Activated CD4-positive, alpha-beta T cell treated with anti-CD3 and anti-CD28 coated beads for 24 hours (primary cell): ENCODE measurements around the gene FBXO11.

ENCODE experiments used
- DNase-seq, 2 donors: peaks; one replicate each; pipeline ENCODE4 v3.0.0-alpha.2; 2020; ENCODE audit warnings: low read depth in 2 of 2

Gene FBXO11

DNA sequence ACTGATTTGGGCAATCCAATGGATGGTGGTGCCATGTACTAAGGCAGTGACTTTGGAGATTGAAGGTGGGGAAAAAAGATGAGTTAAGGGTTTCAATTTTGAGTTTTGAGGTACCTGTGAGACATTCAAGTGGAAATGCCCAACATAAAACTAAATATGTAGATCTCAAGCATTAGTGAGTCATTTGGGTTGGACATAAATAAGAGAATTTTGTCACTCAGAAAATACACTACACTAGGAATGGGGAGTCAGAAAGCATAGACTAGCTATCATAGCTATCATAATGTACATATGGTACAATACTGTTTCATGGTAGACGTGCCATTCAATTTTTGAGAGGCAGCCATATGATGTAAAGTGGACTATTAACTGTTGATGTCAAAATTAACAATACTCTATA, 56.1 kb downstream of the FBXO11 start:
- no peak for DNase-seq

DNA sequence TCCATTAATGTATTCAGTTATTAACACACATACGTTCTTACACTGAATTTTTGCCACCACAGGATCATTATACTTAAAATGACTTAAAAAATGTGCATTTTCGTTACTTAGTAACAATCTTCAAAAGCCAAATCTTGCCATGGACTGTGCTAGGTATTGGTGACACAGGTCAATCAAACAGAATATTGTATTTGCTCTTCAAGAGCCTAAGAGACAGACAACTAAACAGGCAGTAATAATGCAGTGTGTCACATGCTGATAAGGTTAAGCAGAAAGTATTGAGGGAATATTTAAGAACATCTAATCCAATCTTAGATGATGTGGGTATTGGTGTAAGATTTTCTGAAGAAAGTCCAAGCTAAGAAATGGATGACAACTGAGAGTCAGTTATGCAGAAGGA, 56.9 kb downstream of the FBXO11 start:
- no peak for DNase-seq

DNA sequence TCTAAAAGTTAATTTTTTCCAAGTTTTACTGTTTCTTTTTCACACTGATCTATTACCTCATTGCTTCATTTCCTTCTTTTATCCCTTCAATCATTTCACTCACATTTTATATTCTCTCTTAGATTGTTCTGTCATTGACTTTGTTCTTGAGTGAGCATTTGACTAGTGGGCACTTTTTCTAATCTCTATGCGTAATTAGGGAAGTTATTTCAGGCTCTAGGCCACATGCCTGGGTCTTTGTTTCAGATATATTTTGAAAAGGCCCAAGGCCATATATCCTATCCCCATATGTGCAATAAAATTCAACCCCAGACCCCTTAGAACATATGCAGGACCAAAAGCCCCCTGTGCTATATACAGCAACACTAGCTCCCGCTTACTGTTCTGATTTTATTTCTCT, 62.1 kb downstream of the FBXO11 start:
- no peak for DNase-seq

DNA sequence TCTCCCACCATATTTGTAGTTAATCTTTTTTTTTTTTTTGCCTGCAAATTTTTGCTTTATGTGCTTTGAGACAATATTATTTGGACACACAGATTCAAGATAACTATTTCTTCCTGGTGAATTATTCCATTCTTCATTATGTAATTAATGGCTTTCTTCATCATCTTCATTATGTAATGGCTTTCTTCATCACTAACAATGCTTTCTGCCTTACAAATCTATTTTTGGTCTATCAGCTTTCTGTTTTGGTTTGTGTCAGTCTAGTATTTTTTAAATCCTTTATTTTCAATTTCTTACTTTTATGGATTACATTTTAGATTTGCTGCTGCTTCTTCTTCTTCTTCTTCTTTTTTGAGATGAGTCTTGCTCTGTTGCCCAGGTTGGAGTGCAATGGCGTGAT, 62.9 kb downstream of the FBXO11 start:
- DNase-seq, result no peak

DNA sequence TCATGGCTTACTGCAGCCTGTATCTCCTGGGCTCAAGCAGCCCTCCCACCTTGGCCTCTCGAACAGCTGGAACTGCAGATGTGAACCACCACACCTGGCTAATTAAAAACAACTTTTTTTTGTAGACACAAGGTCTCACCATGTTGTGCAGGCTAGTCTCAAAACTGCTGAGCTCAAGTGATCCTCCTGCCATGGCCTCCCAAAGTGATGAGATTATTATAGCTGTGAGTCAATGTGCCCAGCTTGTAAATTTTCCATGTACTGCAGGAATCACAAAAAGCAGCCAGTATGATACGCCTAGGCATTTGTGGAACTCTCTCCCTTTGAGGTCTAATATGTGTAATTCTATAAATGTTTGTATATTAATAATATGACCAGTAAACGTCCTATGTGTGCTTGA, 63.5 kb downstream of the FBXO11 start:
- DNase-seq, result no peak

DNA sequence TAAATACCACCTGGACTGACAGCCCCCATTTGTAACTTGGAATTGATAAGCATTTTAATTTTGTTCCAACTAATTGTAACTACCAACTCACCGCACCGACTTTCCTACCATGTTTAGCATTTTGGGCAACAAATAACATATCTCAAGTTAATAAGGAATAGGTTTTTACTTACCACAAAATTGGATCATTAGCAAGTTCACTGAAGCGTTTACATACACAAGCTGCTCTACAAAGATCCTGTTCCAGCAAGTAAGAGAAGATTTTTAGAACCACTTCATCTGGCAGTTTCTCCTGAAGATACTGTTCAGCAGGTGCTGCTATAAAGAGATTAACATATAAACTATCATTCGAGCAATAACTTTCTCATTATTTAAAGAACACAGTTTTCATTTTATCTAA, 67.6 kb downstream of the FBXO11 start:
- no peak for DNase-seq

DNA sequence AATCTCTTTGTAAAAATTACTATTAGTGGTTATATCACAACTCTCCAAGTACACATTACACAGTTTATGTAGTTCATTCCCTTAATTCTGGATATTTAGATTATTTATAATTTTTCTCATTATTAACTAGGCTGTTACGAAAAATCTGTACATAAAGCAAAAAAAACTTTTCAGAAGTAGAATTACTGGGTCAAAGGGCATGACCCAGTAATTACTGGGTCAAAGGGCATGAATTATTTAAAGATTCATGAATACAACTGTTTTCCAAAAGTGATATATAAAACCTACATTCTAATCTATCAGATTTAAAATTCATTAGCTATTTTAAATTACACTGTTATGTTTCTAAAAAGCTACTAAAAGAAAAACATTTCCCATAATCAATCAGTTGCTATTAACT, 68.0 kb downstream of the FBXO11 start:
- no peak for DNase-seq

DNA sequence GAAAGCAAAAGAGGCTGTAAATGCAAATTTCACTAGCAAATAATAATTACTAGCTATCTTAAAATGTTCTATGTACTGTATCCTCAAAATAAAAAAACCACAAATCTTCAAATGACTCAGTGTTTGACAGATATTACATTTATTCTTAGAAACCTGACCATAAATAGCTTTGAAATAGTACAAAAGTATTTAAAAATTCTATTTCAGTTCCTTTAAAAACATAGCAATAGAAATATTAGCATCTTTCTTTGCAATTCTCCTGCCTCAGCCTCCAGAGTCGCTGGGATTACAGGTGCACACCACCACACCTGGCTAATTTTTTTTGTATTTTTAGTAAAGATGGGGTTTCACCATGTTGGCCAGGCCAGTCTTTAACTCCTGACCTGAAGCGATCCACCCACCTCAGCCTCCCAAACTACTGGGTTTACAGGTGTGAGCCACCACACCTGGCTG, 72.8 kb downstream of the FBXO11 start:
- no peak for DNase-seq

DNA sequence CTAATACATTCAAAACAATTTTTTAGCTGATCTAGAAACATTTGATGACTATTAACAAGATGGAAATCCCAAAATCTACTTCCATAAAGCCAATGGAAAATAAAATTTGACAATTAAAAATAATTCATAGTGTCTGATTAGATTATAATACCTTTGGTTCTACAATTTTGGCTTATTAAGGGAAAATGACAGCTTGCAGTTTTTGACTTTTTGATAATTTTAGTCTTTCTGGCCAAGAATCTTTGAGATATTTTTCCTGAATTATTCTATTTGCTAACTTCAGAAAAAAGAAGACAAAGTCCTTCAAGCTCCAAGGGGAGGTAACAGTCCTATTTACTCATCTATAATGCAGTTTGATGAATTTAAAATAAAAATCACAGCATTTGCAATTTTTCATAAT, 83.8 kb downstream of the FBXO11 start:
- DNase-seq, result no peak

DNA sequence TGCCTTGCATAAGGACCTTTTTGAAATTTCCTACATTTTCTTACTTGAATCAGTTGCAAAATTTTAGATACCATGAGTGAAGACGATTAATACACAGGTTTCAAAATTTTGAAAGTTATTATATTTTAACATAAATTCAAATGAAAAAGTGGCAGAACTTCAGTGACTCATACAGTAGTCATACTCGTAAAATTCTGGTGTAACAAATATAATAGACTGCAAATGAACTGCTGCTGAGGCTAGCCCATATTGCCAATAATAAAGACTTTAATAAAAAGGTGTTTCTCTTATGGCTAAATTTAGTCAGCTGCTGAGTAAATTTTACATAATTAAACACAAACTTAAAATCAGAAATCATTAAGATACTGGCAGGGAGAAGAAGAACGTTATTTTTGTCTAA, 86.5 kb downstream of the FBXO11 start:
- no peak for DNase-seq

DNA sequence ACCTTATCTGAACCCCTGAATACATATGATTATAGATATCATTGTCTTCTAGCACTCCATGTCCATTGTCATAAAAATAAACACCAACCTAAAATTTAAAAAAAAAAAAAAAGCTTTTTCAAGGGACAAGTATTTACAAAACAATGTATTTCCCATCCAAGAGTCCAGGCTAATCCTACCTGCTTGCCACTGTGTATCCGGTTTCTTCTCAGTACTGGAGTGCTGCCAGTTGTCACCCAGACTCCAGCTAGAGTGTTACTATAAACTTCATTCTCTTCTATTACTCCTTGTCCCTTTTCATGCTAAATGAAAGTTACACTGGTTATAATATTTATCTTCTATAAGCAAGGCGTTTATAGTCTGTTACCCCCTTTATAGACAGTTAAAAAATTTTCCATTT, 87.5 kb downstream of the FBXO11 start:
- DNase-seq, result no peak

DNA sequence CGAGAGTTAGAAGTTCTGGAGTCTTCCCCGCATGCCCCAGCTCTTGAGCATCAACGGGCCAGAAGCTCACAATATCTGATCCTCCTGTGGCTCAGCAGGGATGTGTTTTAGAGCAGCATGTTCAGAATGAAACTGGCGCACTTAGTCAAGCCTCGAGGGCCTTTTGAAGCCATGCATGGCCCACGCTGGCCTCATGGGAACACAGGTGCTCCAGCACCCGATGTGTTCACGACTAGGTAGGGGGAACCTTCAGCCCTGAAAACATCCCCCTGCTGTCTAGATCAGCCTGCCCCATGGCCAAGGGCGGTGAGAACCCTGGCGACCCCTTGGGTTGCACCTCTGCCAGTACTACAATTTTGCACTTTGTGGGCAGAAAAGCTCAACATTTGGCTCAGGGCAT, 90.5 kb downstream of the FBXO11 start:
- no peak for DNase-seq

DNA sequence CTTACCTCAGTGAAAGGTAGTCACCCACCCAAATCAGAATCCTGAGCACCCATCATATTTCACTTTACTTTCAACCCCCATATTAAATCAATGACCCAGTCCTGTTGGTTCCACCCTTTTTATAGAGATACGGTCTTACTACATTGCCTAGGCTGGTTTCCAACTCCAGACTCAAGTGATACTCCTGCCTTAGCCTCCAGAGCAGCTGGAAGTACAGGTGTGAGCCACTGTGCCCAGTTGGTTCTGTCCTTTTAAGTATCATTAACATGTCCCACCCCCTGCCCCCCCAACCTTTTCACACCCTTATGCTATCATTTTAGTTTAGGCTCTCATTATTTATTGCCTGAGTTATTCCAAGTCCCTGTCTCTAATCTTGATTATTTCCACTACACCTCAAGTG, 94.6 kb downstream of the FBXO11 start:
- no peak for DNase-seq

DNA sequence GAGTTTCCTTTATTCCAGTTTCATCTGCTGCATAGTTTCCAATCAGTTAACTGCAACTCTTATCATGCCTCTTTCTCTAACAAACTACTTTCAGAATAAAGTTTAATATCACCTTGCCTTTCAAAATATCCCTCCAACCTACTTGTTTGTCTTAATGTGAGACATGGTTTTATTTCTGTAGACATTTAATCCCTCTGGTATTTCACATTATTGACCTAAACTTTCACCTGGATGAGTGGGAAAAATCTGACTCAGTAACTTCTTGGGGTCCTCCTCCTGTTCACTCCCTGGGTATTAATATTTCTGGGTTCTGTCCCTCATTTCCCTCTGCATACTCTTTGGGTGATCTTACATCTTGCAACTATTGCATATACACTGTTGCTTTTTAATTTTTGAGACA, 95.4 kb downstream of the FBXO11 start:
- no peak for DNase-seq

DNA sequence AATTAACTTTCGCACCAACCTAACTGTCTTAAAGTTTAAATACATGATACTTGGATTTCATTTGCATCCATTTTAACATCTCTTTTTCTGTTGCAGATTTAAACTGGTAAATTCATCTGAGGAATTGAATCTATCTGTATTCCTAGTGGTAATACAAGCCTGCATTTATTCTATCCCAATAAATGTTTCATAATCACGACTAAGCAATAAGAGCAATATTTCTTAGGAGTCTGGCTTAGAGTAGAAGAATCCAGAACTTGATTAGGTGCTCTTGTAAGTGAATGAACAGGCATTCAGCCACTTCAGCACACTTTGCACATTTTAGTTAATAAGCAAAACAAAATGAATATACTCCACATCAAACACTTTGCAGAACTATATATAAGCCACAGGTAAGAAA, 96.4 kb downstream of the FBXO11 start:
- no peak for DNase-seq

DNA sequence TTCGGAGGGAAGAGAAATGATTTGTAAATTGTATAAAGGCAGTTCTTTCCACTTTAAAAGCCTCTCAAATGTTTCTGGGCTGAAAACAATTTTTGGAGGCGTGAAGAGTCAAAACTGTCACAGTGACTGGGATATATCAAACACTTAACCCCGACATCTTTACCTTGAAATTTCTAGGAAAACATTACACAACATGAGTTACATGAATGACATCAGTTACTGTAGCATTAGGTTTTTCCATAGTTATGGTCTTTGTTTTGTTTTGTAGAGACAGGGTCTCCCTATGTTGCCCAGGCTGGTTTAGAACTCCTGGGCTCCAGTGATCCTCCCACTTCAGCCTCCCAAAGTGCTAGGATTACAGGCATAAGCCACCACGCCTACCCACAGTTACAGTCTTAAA, 97.7 kb downstream of the FBXO11 start:
- DNase-seq, result no peak

DNA sequence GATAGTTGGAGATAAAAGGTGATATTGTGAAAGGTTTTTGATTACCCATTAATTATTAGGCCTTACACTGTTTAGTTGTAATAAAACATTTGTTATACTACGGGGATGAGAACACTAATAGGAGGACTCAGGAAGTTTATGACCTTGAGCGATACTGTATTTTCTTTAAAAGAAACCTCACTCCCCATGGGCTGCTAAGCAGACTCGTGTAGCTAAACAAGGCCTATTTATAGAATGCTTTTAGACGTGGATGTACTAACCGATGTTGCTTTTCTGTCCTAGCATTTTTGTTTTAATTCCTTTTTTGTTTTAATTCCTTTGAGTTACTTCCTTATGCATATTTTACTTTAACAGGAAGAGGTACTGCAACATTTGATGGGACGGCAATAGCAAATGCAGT, 100.4 kb downstream of the FBXO11 start:
- no peak for DNase-seq

DNA sequence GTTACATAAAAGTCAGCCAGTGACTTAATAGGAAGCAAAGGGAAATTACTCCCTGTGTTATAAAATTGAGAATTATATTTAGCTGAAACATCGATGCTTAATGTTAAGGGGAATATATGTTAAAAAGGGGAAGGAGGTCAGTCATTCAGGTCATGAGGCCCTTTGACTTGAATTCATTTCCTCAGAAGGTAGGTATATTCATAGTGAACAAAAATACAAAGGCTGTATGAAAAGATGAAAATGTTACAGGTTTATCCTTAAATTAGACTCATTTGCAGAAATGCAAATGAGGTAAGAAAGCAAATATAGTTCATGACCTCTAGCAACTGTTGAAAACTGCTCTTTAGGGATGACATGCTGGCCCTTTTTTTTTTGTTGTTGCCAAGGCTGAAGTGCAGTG, 102.5 kb downstream of the FBXO11 start:
- DNase-seq, result no peak

DNA sequence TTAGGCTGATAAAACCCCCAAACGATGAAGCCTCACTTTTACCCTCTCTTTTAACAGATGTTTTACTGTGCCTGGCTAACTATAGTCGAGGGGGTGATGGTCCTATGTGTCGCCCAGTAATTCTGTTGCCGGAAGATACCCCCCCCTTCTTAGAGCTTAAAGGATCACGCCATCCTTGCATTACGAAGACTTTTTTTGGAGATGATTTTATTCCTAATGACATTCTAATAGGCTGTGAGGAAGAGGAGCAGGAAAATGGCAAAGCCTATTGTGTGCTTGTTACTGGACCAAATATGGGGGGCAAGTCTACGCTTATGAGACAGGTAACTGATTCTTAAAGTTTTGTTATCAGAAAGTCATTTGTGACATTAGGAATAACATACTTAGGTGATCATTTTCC, 102.9 kb downstream of the FBXO11 start:
- no peak for DNase-seq

DNA sequence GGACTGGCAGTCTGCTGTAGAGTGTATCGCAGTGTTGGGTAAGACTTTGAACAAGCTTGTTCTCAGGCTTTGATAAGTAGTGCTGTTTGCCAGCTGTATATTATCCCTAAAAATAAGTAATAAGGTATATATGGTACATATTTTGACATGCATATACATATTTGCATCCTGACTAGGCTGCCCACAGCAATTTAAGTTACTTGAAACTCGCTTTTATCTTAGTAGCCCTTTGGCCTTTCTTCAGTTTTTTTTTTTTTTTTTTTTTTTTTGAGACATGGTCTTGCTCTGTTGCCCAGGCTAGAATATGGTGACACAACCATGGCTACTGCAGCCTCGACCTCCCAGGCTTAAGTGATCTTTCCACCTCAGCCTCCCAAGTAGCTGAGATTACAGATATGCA, 105.2 kb downstream of the FBXO11 start:
- DNase-seq, result no peak

DNA sequence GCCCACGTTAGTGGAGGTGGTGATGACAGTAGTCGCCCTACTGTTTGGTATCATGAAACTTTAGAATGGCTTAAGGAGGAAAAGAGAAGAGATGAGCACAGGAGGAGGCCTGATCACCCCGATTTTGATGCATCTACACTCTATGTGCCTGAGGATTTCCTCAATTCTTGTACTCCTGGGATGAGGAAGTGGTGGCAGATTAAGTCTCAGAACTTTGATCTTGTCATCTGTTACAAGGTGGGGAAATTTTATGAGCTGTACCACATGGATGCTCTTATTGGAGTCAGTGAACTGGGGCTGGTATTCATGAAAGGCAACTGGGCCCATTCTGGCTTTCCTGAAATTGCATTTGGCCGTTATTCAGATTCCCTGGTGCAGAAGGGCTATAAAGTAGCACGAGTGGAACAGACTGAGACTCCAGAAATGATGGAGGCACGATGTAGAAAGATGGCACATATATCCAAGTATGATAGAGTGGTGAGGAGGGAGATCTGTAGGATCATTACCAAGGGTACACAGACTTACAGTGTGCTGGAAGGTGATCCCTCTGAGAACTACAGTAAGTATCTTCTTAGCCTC, 107.2 kb downstream of the FBXO11 start:
- DNase-seq, result no peak

DNA sequence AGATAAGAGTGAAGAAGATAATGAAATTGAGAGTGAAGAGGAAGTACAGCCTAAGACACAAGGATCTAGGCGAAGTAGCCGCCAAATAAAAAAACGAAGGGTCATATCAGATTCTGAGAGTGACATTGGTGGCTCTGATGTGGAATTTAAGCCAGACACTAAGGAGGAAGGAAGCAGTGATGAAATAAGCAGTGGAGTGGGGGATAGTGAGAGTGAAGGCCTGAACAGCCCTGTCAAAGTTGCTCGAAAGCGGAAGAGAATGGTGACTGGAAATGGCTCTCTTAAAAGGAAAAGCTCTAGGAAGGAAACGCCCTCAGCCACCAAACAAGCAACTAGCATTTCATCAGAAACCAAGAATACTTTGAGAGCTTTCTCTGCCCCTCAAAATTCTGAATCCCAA, 107.7 kb downstream of the FBXO11 start:
- DNase-seq, result no peak

DNA sequence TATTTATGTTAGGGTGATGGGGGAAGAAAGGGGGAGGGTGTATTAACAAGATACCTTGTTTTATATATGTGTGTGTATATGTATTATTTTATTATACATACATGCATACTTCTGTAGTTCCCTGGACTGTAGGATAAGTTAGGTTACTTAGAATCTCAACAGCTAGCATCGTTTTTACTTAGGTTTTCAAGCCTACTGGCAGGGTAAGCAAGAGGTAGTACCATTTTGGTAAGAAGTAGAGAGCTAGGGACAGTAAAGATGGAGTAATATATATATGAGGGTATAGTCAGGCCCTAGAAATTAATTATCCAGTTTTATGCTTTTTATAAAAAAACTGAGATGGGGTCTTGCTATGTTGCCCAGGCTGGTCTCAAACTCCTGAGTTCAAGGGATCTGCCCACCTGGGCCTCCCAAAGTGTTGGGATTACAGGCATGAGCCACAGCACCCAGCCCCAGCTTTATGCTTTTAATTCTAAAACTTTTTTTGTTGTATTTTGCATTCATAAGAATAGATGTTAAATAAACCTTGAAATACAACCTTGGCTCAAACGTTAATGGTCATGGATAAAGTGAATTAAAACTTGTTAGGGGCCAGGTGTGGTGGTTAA, 110.1 kb downstream of the FBXO11 start:
- DNase-seq, result no peak

DNA sequence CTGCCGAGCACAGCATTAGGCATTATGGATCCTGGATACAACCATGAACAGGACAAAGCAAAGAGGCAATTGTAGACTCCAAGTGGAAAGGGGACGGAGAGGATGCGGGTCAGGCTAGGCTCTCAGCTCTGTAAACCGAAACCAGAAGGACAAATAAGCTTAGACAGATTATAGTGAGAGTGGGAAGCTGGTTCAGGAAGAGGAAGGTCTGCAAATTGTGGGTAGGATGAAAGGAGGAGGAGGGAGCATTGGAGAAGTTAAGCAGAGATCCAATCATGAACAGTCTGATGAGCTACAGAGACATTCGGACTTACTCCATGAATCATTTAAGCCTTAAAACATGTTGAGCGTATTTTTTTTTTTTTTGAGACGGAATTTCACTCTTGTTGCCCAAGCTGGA, 120.3 kb downstream of the FBXO11 start:
- DNase-seq, result no peak
